GM19328 (cell line): ENCODE data around the gene ZCCHC7.
A peak's percentile ranks its signal among the peaks of the same experiment; 100 is the strongest.
"Not testable (repeated sequence)": the region's sequence is repeated elsewhere in the genome, so short reads cannot be mapped to it uniquely, and the experiment has no call there.

Experiments used
- ATAC-seq: cut with Tn5 transposase; IDR thresholded peaks from one replicate; pipeline ENCODE4 v1.9.1; 2021; ENCODE audit warnings: mild to moderate bottlenecking, moderate library complexity; ENCODE audit not compliant: unreplicated experiment

The ZCCHC7 gene

DNA sequence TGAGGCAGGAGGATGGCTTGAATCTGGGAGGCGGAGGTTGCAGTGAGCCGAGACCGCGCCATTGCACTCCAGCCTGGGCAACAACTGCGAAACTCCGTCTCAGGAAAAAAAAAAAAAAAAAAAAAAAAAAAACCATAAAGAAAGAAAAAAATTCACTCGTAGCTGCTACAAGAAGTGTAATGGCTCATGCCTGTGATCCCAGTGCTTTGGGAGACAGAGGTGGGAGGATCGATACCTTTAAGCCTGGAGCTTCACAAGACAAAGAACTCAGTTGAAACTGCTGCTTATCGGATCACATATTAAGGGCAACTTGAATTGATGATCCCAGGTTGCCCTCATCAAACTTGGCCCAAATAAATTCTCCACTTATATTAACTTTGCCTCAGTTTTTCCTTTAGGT lies 1.0 kb upstream of the ZCCHC7 start:
- no peak for ATAC-seq

GRCh38 chr9:37120843-37121335 lies 515 bp downstream of the ZCCHC7 start:
- ATAC-seq = peak; percentile 13

DNA sequence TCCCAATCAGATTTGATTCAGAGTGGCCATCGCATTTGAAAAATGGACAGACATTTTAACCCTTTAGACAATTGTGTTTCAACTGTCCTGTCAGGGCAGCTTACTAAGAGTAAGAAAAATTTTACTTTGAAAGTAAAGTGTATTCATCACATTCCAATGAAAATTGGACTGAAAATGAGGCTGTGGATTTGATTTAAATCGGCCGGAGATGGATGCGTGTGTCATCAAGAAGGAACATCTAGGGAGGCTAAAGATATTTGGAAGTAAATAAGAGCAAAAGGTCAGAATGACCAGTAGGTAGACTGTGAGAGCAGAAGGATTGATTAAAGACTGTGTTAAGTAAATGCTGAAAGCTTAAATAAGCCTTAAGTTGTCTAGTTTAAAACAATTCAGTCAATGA lies 1.5 kb downstream of the ZCCHC7 start:
- no peak for ATAC-seq

DNA sequence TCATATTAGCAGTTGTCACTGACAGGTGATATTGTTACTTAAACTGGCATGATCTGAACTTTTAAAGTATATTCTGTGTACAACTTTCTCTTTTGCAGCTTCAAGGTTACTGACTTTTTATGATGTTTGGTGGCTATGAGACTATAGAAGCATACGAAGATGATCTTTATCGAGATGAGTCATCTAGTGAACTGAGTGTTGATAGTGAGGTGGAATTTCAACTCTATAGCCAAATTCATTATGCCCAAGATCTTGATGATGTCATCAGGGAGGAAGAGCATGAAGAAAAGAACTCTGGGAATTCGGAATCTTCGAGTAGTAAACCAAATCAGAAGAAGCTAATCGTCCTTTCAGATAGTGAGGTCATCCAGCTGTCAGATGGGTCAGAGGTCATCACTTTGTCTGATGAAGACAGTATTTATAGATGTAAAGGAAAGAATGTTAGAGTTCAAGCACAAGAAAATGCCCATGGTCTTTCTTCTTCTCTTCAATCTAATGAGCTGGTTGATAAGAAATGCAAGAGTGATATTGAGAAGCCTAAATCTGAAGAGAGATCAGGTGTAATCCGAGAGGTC lies 5.9 kb downstream of the ZCCHC7 start:
- ATAC-seq = no peak

GRCh38 chr9:37127018-37127417 lies 6.6 kb downstream of the ZCCHC7 start:
- no peak for ATAC-seq

DNA sequence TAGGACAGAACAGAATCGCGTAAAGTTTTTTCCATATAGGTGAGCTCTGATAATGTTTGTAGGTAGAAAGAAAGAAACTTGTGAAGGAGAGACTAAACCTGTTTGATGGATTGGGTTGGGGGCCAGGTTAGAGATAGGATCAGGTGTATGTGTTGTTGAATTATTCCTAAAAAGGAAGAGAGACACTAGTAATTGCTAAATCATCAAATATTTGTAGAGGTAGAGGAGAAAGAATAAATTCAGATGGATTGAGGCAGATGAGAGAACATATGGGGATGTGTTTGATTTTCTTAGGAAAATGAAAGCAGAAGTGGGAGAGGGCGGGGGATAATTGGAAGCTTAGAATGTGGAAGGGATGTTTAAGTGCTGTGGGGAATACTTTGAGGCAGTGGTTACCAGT lies 7.7 kb downstream of the ZCCHC7 start:
- ATAC-seq = no peak

GRCh38 chr9:37134166-37134565 lies 13.8 kb downstream of the ZCCHC7 start:
- no peak for ATAC-seq

DNA sequence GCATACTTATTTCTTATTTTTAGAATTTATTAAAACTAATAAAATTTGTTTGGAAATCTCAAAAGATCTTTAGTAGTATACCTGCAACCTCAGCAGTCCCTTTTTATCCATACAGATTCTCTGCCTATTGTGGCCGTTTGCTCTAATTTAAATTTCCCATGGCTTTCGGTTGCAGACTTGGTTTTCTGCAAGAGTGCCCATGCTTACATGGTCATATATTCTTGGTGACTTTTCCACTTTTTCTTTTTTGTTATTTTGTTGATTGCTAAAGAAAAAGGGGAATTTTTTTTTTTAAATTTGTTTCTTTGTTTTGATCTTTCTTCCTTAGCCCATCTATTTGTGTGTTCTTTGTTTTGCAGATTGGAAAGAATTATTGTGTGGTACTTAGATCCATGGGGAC lies 20.6 kb downstream of the ZCCHC7 start:
- ATAC-seq = no peak

GRCh38 chr9:37144762-37145161 lies 24.4 kb downstream of the ZCCHC7 start:
- ATAC-seq = peak; percentile 60

DNA sequence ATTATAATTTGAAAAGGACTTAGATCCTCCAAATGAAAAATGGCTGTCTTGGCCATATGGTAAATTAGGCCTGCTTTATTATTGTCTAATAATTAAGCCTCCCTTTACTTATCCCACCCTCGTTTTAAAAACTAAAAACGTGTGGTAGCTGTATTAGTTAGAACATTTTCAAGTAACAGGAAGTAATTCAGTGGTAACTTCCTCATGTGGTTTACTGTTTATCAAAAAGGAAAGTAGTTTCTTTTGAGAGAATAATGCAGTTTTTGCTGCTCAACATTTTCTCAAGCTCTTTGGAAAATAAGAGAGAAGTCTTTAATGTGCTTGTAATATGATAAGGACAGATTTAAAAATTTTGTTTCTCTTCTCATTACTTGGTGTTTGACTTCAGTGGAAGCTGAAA lies 26.0 kb downstream of the ZCCHC7 start:
- ATAC-seq = no peak

GRCh38 chr9:37148181-37148580 lies 27.8 kb downstream of the ZCCHC7 start:
- no peak for ATAC-seq

DNA sequence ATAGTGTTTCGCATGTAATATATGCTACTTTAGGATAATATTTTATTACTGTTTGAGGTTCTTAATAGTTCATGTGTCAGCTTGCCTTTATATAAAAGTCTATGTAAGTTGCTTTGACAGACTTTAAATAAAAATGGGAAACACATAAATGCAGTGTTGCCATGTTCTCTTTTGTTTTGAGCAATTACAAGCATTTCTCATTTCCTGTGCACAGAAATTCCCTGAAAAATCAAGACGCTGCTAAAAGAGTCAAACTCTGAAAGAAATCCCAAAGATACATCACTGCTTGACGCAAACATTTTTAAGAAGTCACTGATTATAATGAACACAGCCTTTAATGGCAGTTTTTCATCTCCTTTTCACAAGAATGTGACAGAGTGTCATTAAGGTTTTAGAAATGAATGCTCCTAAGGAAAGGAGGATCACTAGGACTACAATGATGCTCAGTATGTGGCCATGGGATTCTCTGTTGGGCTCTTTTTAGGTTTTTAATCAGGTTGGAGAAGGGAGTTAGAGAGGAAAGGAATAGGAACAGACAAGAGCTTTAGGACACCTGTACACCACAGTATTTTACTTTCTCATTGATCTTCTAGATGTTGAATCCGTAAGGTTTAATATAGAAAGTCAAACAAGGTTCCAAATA lies 29.4 kb downstream of the ZCCHC7 start:
- no peak for ATAC-seq

DNA sequence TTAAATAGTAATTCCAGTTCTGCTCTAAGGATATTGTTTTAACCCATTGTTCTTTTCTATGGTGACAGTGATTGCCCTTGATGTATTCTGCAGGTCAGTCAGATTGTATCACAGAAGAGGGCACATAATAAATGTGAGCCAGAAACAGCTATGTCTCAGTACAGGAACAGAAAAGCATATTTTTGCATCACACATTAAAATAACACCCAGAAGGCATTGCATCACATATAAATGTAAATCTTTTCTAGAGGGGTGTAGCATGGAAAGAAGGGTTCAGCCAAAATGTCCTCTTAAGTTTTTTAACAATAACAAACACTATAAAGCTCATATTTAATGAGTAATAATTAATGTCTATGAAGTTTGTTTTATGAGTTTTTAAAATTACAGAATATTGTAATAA lies 30.0 kb downstream of the ZCCHC7 start:
- ATAC-seq = no peak

- ATAC-seq = no peak
Measured at GRCh38 chr9:37151812-37152211, 31.4 kb downstream of the ZCCHC7 start.

DNA sequence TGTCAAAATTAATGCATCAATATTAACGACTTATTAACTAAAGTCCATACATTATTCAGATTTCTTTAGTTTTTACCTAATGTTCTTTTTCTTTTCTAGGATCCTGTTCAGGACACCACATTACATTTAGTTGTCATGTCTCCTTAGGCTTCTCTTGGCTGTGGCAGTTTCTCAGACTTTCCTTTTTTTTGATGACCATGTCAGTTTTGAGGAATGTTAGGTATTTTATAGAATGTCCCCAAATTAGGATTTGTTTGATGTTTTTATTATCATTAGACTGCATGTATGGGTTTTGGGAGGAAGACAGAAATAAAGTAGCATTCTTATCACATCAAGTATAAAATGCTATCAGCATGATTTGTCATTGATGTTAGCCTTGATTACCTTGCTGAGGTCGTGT lies 32.0 kb downstream of the ZCCHC7 start:
- no peak for ATAC-seq

DNA sequence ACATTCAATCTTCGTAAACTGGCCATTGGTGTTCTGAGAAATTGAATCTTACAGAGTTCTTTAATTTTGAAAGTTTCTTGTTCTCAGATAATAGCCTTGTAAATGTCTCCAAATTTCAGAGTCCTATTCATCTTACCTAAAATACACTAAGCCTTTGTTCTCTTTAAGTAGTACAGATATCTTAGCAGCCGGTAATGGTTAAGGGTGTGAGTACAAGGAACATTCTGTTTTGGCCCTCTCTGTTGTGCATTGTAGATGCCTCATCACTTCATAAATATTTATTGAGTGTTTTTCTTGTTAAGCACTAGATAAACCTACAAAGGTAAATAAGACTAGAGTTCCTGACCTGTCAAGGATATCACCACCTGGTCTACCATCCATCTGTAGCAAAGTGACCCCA lies 35.2 kb downstream of the ZCCHC7 start:
- no peak for ATAC-seq

DNA sequence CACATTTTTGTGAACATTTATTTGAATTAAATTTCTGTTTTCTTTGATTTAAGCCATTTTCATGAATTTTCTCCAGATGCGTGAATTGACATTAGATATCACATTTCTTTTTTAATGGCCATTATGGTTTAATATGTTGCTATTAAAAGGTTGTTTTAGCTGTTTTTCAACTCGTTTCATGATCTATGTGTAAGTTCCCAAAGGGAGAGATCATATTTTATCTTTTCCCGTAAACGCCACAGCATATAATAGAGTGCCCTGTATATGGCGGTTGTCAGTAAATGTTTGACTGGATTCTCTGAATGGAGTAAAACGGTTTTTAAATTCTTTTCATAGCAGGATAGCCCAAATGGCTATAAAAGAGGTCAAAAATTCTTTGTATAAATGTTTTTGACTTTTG lies 35.8 kb downstream of the ZCCHC7 start:
- ATAC-seq = no peak

DNA sequence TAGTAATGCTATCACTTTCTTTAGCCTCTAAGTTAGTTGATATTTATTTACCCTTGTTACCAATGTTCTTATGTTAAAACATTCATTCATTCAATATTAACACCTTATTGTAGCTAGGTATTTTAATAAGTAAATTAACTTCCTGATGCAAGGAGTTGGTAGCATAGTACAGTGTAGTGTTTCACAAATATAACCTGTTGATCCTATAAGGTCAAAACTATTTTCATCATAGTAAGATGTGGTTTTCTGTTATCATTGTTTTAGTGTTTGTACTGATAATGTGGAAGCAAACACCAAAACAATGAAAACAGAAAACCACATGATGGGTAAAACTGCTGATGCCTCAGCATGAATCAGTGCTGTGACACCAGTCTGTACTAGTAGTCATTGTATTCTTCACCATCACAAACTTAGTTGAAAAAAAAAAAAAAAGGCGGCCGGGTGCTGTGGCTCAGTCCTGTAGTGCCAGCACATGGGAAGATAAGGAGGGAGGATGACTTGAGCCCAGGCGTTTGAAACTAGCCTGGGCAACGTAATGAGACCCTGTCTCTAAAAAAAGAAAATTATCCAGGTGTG lies 36.5 kb downstream of the ZCCHC7 start:
- ATAC-seq = no peak

GRCh38 chr9:37157726-37158377 lies 37.5 kb downstream of the ZCCHC7 start:
- no peak for ATAC-seq

DNA sequence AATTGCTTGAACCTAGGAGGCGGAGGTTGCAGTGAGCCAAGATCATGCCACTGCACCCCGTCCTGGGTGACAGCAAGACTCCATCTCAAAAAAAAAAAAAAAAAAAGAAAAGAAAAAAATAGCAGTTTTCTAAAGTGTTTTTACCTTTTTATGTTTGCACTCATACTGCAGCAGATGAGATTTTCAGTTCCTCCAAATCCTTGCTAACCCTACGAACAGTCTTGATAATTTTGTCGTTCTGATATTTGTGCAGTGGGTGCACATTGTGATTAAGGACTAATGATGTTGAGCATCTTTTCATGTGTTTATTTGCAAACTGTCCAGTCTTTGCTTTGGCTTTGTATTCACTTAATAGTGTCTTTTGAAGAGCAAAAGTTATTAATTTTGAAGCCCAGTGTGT lies 42.9 kb downstream of the ZCCHC7 start:
- no peak for ATAC-seq

DNA sequence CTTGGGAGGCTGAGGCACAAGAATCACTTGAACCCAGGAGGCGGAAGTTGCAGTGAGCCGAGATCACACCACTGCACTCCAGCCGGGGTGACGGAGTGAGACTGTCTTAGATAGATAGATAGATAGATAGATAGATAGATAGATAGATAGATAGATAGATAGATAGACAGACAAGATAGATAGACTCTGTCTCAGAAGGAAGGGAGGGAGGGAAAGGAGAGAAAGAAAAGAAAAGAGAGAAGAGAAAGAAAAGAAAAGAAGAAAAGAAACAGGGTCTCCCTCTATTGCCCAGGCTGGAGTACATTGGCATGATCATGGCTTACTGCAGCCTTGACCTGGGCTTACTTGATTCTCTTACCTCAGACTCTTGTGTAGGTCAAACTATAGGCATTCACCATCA lies 44.0 kb downstream of the ZCCHC7 start:
- not testable (repeated sequence) for ATAC-seq

GRCh38 chr9:37165644-37166043 lies 45.3 kb downstream of the ZCCHC7 start:
- no peak for ATAC-seq
